ENCODE measurements around the gene ADAMTS6.

ADAMTS6 gene

DNA sequence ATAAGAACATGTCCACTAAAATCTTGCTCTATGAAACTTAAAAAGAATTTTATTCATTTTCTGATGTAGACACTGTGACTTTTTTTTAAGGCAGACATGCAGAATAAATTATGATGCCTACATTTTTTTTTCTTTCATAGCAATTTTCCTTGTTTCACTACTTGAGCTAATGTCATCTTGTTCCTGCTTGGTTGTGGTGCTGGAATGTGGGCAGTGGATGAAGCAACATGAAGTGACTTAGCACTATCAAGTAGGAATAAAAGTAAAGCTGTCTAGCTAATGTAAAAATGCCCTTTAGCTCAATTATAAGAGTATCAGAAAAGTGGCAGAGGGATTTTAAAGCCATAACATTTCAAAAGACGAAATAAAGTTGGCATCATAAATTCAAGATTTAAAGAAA, 191.0 kb downstream of the ADAMTS6 start:
- DNase-seq (ENCODE audit: low read depth): no peak
- TF ChIP-seq, protein P1, sequence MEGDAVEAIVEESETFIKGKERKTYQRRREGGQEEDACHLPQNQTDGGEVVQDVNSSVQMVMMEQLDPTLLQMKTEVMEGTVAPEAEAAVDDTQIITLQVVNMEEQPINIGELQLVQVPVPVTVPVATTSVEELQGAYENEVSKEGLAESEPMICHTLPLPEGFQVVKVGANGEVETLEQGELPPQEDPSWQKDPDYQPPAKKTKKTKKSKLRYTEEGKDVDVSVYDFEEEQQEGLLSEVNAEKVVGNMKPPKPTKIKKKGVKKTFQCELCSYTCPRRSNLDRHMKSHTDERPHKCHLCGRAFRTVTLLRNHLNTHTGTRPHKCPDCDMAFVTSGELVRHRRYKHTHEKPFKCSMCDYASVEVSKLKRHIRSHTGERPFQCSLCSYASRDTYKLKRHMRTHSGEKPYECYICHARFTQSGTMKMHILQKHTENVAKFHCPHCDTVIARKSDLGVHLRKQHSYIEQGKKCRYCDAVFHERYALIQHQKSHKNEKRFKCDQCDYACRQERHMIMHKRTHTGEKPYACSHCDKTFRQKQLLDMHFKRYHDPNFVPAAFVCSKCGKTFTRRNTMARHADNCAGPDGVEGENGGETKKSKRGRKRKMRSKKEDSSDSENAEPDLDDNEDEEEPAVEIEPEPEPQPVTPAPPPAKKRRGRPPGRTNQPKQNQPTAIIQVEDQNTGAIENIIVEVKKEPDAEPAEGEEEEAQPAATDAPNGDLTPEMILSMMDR (IDR thresholded peaks at IDR 0.05; ENCODE audit: low read depth, low read length, missing control alignments): no peak
- no peak overlapping the region for H3K4me3 ChIP-seq (ENCODE audit: low read depth, low read length)
- in situ Hi-C loops (cut with HindIII; ENCODE audit: low sequenced_read_pairs): no loop called here

DNA sequence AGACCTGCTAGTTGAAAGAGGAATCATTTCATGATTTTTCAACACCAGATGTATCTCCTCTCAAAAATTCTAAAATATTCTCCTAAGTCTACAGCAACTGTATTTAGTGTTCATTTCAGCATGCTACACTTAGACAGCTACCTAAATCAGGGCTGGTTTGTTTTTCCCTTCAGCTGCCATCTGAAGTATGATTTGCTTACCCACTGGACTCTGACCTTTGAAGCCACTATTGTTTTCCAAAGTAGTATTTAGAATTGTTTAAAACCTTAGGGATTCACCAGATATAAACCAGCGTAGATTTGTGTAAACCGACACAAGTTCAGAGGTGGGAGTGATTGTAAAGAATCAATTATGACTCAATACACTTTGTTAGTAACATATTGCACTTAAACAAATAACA, 193.1 kb downstream of the ADAMTS6 start:
- H3K4me3 ChIP-seq (ENCODE audit: low read depth, low read length): no peak overlapping the region
- TF ChIP-seq, protein P1 (IDR thresholded peaks at IDR 0.05; ENCODE audit: low read depth, low read length, missing control alignments): no peak
- in situ Hi-C loops (cut with HindIII; ENCODE audit: low sequenced_read_pairs): no loop called here
- no peak for DNase-seq (ENCODE audit: low read depth)

DNA sequence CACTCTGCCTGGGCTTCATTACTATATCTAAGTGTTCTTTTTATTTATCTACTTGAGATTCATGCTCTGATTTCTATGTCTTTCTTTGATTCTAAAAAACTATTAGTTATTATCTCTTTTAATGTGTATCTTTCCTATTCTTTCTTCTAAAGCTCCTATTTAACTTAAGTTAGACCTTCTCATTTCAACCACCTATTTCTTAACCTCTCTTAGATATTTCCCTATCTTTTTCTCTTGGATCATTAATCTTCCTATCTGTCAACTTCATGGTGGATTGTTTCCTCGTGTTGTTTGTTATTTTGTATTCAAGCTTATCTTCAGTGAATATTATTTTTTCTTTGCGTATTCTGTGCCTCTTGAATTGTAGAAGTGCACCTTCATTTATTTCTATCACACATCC, 202.1 kb downstream of the ADAMTS6 start:
- in situ Hi-C loops (cut with HindIII; ENCODE audit: low sequenced_read_pairs): no loop called here
- no peak for DNase-seq (ENCODE audit: low read depth)
- TF ChIP-seq, protein P1 (IDR thresholded peaks at IDR 0.05; ENCODE audit: low read depth, low read length, missing control alignments): no peak
- no peak overlapping the region for H3K4me3 ChIP-seq (ENCODE audit: low read depth, low read length)

DNA sequence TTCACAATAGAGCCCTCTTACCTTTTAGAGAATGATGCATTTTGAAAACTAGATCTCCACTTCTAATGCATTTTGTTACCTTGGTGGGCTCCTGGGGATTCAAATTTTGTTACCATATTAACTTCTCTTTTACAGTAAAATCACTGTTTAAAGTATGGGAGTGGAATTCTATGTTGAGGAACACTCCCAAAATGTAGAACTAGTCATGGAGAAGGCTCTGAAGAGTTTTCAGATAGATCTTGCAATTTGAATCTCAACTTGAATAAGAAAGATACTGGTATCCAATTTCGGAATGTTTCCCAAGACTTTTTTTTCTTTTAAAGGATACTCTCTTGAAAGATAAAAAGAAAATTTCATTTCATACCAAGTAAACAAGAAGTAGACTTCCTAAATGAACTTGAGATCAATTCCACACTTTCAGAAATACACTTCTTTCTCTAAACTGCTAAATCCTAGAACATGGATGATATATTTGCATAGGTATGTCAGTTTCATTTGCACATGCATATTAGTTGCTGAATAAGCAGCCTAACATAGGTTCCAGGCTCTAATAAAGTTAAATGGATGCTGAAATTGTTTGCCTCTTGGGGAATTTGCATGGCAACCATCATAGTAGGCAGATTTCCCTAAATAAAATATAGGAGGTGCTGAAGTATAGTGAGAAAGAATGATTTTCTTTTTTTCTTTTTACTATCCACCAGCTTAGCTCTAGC, 205.4 kb downstream of the ADAMTS6 start:
- no peak overlapping the region for H3K4me3 ChIP-seq (ENCODE audit: low read depth, low read length)
- TF ChIP-seq, protein P1 (IDR thresholded peaks at IDR 0.05; ENCODE audit: low read depth, low read length, missing control alignments): no peak
- DNase-seq (ENCODE audit: low read depth): no peak
- in situ Hi-C loops (cut with HindIII; ENCODE audit: low sequenced_read_pairs): no loop called here

DNA sequence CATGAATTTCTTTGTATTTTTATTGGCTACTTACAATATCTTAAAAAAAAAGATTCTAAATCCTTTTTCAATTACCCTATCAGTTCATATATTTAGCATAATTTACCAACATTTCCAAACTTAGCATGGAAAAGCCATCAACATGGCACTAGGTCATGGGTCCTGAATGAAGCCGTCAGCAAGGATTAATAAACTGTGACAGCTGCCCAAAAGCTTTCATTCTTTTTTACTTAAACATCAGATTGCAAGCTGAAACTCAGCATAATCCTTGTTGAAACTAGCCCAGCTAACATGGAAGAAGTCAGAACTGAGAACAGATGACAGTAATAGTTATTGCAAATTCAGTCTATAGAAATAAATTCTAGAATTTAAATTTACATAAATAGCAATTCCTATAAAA, 209.8 kb downstream of the ADAMTS6 start:
- TF ChIP-seq, protein P1 (IDR thresholded peaks at IDR 0.05; ENCODE audit: low read depth, low read length, missing control alignments): no peak
- no peak overlapping the region for H3K4me3 ChIP-seq (ENCODE audit: low read depth, low read length)
- DNase-seq (ENCODE audit: low read depth): no peak
- in situ Hi-C loops (cut with HindIII; ENCODE audit: low sequenced_read_pairs): loop anchor here (25.0 kb wide), 1 partner anchor 460 kb away; no protein-coding TSS in a partner anchor

DNA sequence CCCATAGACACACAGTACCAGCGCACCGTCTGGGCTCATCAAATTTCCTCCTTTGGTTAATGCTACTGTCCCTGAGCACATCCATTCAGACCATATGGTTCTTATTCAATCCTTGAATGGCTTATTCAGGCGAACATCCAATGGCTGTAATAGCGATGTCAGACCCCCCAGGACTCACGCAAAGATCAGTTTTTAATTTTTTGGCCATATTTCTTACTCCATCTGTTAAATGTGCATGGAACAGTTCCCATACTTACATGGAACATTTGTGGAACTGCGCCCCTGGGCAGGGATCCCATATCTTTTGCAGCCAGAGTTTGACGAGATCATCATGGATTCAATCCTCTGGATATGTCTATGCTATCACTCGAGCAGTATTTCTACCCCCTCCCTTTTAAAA, 213.2 kb downstream of the ADAMTS6 start:
- no peak overlapping the region for H3K4me3 ChIP-seq (ENCODE audit: low read depth, low read length)
- in situ Hi-C loops (cut with HindIII; ENCODE audit: low sequenced_read_pairs): loop anchor here (25.0 kb wide), 1 partner anchor 456 kb away; no protein-coding TSS in a partner anchor
- TF ChIP-seq, protein P1 (IDR thresholded peaks at IDR 0.05; ENCODE audit: low read depth, low read length, missing control alignments): no peak
- no peak for DNase-seq (ENCODE audit: low read depth)

Data from astrocyte of the cerebellum (primary cell).